ENCODE data around the gene GJC1. TPM values are rescaled to one million over a fixed set of nuclear protein-coding genes. Genes with fewer than 3 reads are reported as not detected.

The GJC1 gene
- total and polyA plus RNA-seq, 2 experiments from 2014 or later, result 13.6 to 18.4 TPM

- WGBS, 2 experiments (ENCODE audit: low coverage in 1 of 2, low lambda C conversion rate in 2 of 2, missing lambda C conversion rate in 2 of 2), result 38 to 41% methylated on average over 8 of the region's 8 CpGs
- no peaks in the 10 kb centered on the region for H3F3A ChIP-seq (ENCODE audit: insufficient read depth)
- no peaks in the 10 kb centered on the region for H3K9me3 ChIP-seq (ENCODE audit: low read depth)
- H3K27ac ChIP-seq, result no peak overlapping the region
- H3K4me2 ChIP-seq (ENCODE audit: unreplicated experiment), result no peak overlapping the region
- no peaks in the 10 kb centered on the region for H3K4me1 ChIP-seq (ENCODE audit: insufficient read depth)
- no peak overlapping the region for H3K9ac ChIP-seq
- no peak overlapping the region for H2AFZ ChIP-seq
- no peak for TF ChIP-seq EZH2 (IDR thresholded peaks at IDR 0.05; ENCODE audit: insufficient read depth, poor library complexity, severe bottlenecking)
- no peak for TF ChIP-seq EZH2phosphoT487 (IDR thresholded peaks at IDR 0.05; ENCODE audit: insufficient read depth, low read depth)
- H4K20me1 ChIP-seq (ENCODE audit: insufficient read depth), result no peaks in the 10 kb centered on the region
- H3K27me3 ChIP-seq (replicated peaks; ENCODE audit: insufficient read depth), result no peaks in the 10 kb centered on the region; the same call in 1 of the 2 replicates
- in situ Hi-C loops (cut with MboI), result loop anchor here (25.0 kb wide), 1 partner anchor 271 kb away; no protein-coding TSS in a partner anchor
- H3K36me3 ChIP-seq (ENCODE audit: low read depth), result no peaks in the 10 kb centered on the region
- H3K79me2 ChIP-seq (ENCODE audit: insufficient read depth), result no peaks in the 10 kb centered on the region
- DNase-seq, result no peak
- no peak overlapping the region for H3K4me3 ChIP-seq
- H3K9me2 ChIP-seq (ENCODE audit: insufficient read depth), result no peaks in the 10 kb centered on the region
These were observed 63.6 kb downstream of the GJC1 start for GRCh38 chr17:44766409-44767038.

DNA sequence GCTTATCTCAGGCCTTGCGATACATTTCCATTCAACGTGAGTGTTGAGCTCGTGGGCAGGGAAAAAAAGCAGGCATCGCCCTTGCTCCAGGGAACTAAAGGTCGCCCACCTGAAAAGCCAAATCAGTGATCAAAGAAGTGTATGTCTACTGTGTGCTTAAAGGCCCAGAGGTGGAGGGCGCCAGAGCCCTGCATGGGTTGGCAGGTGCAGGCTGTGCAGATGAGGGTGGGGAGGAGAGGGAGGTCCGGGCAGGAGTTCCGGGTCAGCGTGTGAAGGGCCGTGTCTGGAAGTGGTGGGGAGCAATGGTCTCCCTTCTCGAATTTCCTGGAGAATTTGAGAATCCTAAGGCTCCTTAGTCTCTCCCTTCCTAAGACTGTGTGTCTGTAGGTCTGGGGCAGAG lies 64.1 kb downstream of the GJC1 start:
- Histone ChIP-seq H3K9me3 (ENCODE audit: low read depth) (no peaks in the 10 kb centered on the region), H3K9me2 (ENCODE audit: insufficient read depth) (no peaks in the 10 kb centered on the region), H2AFZ (no peak overlapping the region), H3K4me2 (ENCODE audit: unreplicated experiment) (no peak overlapping the region), H3K36me3 (ENCODE audit: low read depth) (no peaks in the 10 kb centered on the region), H3F3A (ENCODE audit: insufficient read depth) (no peaks in the 10 kb centered on the region), H3K4me3 (no peak overlapping the region), H3K27me3 (replicated peaks; ENCODE audit: insufficient read depth) (no peaks in the 10 kb centered on the region; the same call in 1 of the 2 replicates), H4K20me1 (ENCODE audit: insufficient read depth) (no peaks in the 10 kb centered on the region), H3K9ac (no peak overlapping the region), H3K4me1 (ENCODE audit: insufficient read depth) (no peaks in the 10 kb centered on the region), H3K79me2 (ENCODE audit: insufficient read depth) (no peaks in the 10 kb centered on the region), H3K27ac (no peak overlapping the region)
- WGBS, 2 experiments (ENCODE audit: low coverage in 1 of 2, low lambda C conversion rate in 2 of 2, missing lambda C conversion rate in 2 of 2), result 70% methylated on average over 11 of the region's 11 CpGs
- TF ChIP-seq EZH2phosphoT487 (IDR thresholded peaks at IDR 0.05; ENCODE audit: insufficient read depth, low read depth) (no peak), EZH2 (IDR thresholded peaks at IDR 0.05; ENCODE audit: insufficient read depth, poor library complexity, severe bottlenecking) (no peak)
- DNase-seq, result no peak
- in situ Hi-C loops (cut with MboI), result loop anchor here (25.0 kb wide), 1 partner anchor 271 kb away; no protein-coding TSS in a partner anchor

DNA sequence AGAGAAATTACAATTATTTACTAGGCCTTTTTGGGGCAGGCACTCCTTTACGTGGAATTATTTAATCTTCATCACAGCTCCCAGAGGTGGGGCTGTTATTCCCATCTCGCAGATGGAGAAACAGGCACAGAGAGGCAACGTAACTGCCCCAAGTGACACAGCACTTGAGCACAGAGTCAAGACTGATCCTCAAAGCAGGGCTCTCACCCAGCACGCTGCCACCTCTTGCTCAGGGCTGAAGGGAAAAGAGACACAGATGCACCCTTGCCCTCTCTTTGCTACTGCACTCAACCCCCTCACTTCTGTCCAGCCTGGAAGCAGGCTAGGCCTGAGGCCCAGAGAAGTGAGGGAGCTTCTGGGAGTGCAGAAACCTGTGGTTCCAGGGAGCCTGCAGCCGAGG lies 66.9 kb downstream of the GJC1 start:
- H3K9ac ChIP-seq, result no peak overlapping the region
- 78 to 81% methylated on average over 5 of the region's 5 CpGs for WGBS, 2 experiments (ENCODE audit: low coverage in 1 of 2, low lambda C conversion rate in 2 of 2, missing lambda C conversion rate in 2 of 2)
- H3K79me2 ChIP-seq (ENCODE audit: insufficient read depth), result no peaks in the 10 kb centered on the region
- no peak for DNase-seq
- no peak overlapping the region for H2AFZ ChIP-seq
- no peak overlapping the region for H3K4me3 ChIP-seq
- H3K27ac ChIP-seq, result no peak overlapping the region
- no peaks in the 10 kb centered on the region for H3K9me2 ChIP-seq (ENCODE audit: insufficient read depth)
- H3K27me3 ChIP-seq (replicated peaks; ENCODE audit: insufficient read depth), result peaks cover 5% of the 10 kb centered on the region; the same call in 1 of the 2 replicates
- TF ChIP-seq EZH2phosphoT487 (IDR thresholded peaks at IDR 0.05; ENCODE audit: insufficient read depth, low read depth) (no peak), EZH2 (IDR thresholded peaks at IDR 0.05; ENCODE audit: insufficient read depth, poor library complexity, severe bottlenecking) (no peak)
- H3K36me3 ChIP-seq (ENCODE audit: low read depth), result no peaks in the 10 kb centered on the region
- H3K9me3 ChIP-seq (ENCODE audit: low read depth), result no peaks in the 10 kb centered on the region
- H3K4me1 ChIP-seq (ENCODE audit: insufficient read depth), result no peaks in the 10 kb centered on the region
- in situ Hi-C loops (cut with MboI), result loop anchor here (25.0 kb wide), 1 partner anchor 274 kb away; no protein-coding TSS in a partner anchor
- no peaks in the 10 kb centered on the region for H4K20me1 ChIP-seq (ENCODE audit: insufficient read depth)
- H3K4me2 ChIP-seq (ENCODE audit: unreplicated experiment), result no peak overlapping the region
- no peaks in the 10 kb centered on the region for H3F3A ChIP-seq (ENCODE audit: insufficient read depth)

DNA sequence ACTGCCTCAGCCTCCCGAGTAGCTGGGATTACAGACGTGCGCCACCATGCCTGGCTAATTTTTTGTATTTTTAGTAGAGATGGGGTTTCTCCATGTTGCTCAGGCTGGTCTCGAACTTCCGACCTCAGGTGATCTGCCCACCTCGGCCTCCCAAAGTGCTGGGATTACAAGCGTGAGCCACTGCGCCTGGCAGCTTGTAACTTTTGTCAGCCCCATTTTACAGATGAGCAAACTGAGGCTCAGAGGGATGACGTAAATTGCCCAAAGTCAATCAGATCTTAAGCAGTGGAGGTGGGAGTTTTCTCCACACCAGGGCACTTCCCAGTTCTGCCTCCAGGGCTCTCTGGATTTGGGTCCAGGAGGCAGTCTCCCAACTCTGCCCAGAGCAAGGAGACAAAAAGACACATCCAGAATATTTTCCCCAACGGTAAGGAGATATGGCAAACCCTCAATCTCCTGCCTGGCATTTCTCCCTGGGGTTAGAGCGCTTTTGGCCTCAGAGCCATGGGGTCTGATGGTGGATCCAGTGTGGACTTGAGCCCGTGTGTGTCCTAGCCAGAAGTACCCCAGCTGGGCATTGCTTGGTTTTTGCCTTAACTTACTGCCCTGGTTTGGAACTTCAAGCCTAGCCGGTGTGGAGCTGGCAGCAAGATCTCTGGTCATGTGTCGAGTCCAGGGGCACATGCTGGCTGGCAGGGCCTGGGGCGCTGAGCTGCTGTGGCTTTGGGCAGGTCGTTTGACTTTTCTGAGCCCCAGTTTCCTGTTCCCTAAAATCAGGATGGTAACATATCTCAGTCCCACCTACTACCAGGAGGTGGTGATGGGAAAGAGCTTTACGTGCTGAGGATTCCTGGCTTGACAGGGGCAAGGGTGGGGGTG lies 67.9 kb downstream of the GJC1 start:
- H3K4me1 ChIP-seq (ENCODE audit: insufficient read depth), result no peaks in the 10 kb centered on the region
- H3K9ac ChIP-seq, result no peak overlapping the region
- H3K27me3 ChIP-seq (replicated peaks; ENCODE audit: insufficient read depth), result peaks cover 5% of the 10 kb centered on the region; the same call in 1 of the 2 replicates
- peak; percentile 19 for DNase-seq
- no peaks in the 10 kb centered on the region for H3F3A ChIP-seq (ENCODE audit: insufficient read depth)
- 61 to 67% methylated on average over 17 of the region's 17 CpGs for WGBS, 2 experiments (ENCODE audit: low coverage in 1 of 2, low lambda C conversion rate in 2 of 2, missing lambda C conversion rate in 2 of 2)
- H3K79me2 ChIP-seq (ENCODE audit: insufficient read depth), result no peaks in the 10 kb centered on the region
- no peaks in the 10 kb centered on the region for H3K9me3 ChIP-seq (ENCODE audit: low read depth)
- in situ Hi-C loops (cut with MboI), result loop anchor here (25.0 kb wide), 1 partner anchor 275 kb away; no protein-coding TSS in a partner anchor
- H2AFZ ChIP-seq, result no peak overlapping the region
- no peak overlapping the region for H3K4me2 ChIP-seq (ENCODE audit: unreplicated experiment)
- no peaks in the 10 kb centered on the region for H4K20me1 ChIP-seq (ENCODE audit: insufficient read depth)
- TF ChIP-seq EZH2 (IDR thresholded peaks at IDR 0.05; ENCODE audit: insufficient read depth, poor library complexity, severe bottlenecking) (no peak), EZH2phosphoT487 (IDR thresholded peaks at IDR 0.05; ENCODE audit: insufficient read depth, low read depth) (no peak)
- H3K36me3 ChIP-seq (ENCODE audit: low read depth), result no peaks in the 10 kb centered on the region
- no peak overlapping the region for H3K27ac ChIP-seq
- H3K4me3 ChIP-seq, result no peak overlapping the region
- no peaks in the 10 kb centered on the region for H3K9me2 ChIP-seq (ENCODE audit: insufficient read depth)

Measured in GM23248 (cell line).